Stromal cell of bone marrow (primary cell): Measurements from ENCODE around the gene LRPAP1.

Experiments used
- DNase-seq: peaks from one replicate; pipeline ENCODE4 v3.0.0-alpha.2; 2012; ENCODE audit warnings: low read depth

LRPAP1 gene

DNA sequence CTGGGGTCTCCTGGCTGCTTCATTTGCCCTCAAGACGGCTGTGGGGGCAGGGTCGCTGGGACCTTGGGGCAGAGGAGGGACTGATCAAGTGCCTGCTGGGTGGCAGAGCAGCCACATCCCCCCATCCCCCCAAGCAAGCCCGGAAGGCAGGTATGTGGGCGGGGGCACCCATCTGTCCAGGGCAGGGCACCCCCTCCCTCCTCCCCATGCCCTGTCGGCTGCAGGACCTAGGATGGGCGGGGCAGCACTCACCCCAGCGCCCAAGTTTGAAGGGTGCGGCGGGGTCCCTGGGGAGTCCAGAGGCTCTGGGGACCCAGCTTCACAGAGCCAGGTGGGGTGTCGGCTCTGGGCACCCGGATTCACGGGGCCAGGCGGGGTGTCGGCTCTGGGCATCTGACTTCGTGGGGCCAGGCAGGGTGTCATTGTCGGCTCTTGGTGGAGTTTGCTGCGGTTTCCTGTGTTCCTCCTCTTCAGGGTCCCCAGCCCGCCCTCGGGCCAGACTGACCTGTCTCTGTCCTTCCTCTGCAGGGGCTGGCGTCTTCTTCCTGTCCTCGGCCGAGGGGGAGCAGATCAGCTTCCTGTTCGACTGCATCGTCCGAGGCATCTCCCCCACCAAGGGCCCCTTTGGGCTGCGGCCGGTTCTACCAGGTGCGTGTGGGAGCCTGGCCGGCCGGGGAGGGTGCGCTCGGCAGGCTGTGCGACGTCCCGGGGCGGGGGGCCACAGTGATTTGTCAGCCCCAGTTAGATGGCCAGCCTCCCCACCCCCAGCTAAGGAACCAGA is 47.0 kb downstream of the LRPAP1 start:
- DNase-seq = no peak

DNA sequence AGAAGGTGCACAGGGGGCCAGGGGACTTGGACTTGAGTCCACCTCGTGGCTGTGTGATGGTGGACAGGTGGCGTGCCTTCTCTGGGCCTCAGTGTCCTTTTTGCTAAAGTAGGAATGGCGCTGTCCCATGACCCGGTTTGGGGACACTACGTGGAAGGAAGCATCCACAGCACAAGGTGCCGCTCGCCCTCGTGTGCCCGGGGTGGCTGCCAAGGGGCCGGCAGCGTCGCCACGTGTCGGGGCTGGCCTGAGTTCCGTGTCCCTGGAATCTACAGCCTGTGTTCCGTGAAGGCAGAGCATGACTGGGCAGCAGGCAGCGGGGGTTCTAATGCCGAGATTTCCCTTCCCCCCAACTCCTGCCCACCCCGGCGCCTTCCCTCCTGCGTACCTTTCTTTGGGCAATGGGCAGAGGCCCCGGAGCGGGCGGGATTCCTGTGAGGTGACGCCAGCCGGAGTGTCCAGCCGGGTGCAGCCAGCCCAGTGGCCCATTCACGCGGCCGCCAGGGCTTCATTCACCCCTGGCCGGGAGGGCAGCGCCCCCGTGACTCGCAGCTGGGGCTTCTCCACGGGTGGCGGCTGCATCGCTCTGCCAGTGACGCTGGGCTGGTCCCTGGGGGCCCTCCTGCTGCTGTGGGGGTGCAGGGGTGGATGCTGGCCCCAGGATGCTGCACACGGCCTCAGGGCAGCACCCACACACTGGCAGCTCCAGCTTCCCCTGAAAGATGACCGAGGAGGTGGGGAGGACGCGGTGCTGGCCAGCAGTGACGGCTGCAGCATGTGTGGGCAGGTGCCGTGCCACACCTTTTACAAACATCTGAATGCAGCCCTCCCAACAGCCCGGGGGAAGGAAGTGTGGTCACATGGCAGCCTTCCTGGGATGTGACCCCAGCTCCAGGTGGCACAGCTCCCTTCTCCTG is 47.9 kb downstream of the LRPAP1 start:
- DNase-seq = no peak

DNA sequence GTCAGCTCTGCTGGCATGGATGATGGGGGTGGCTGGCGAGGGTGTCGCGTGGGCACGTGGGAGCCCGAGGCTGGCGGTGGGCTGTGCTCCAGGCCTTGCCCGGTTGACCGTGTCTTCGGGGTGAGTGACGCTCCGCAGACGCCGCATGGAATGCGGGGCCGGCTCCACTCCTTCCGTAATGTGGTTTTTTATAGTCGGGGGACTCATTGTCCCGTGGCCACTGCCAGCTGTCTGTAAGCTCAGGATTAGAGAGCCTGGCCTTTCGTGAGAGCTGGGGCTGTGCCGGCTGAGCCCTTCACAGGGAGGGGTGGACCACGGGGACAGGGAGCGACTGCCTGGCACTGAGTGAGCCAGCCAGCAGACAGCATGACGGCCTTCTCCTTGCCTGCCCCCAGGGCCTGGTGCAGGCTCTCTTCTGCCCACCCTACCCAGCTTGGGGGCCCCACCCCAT is 48.7 kb downstream of the LRPAP1 start:
- peak; percentile 13 for DNase-seq

DNA sequence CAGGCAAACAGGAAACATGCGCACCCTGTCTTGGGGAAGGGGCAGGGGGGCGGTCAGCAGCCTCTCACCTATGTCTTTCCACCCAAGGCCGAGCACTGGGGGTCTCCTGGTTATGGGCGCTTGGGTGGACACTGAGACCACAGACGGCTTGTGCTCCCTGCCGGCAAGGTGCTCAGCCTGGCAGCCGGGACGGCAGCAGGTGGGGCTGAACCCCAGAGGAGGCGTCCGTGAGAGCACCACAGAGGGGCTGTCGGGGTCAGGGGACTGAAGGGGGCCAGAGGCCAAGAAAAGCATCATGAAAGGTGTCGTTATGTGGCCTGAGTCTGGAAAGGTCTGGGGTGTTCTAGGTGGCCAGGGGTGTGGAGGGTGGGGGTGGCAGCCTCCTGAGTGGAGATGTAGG is 49.5 kb downstream of the LRPAP1 start:
- no peak for DNase-seq

DNA sequence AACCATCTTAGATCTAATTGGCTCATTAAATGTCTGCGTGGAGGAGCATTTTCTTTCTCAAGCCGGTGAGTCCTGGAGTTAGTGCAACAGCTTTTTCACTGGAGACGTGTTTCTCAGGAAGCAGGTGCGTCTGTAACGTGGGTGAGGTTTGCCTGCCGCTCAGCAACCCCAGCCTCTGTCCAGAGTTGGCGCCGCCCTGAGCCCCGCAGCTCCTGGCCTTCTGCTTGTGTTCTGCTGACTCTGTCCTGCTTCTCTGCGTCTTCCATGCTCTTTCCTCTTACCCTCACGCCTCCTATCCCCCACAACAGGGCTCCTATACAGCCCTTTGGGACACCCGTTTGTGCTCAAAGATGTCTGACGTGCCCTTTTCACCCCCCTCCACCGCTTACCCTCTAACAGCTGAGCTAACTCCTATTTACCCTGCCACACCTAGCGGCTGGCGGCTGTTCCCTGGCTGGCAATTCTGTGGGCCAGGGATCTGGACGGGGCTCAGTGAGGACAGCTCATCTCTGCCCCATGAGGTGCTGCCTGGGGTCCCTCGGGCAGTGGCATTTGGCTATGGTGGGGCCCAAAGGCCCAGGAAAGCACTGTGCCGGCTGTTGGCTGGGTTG is 50.3 kb downstream of the LRPAP1 start:
- no peak for DNase-seq

DNA sequence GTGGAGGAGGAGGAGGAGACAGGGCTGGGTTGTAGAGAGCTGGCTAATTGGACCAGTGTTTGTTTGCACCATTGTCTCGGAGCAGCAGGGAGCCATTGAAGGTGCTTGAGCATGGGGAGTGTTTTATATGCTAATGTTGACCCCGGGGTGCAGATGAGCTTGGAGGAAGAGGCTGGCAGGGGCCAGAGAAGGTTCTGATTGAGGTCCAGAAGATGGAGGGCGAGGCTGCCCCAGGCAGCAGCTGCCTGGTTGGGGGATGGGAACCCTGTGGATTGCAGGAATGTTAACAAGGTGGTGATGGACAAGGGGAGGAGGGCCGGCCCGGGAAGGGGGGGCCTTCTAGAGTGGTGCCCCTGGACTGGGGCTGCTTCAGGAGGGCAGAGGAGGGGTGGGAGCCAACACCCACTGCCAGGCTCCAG is 51.1 kb downstream of the LRPAP1 start:
- no peak for DNase-seq

- DNase-seq = peak; percentile 42
Observed at GRCh38 chr4:3480528-3481112, 51.6 kb downstream of the LRPAP1 start.

- no peak for DNase-seq
Observed at GRCh38 chr4:3479358-3480101, 52.7 kb downstream of the LRPAP1 start.

DNA sequence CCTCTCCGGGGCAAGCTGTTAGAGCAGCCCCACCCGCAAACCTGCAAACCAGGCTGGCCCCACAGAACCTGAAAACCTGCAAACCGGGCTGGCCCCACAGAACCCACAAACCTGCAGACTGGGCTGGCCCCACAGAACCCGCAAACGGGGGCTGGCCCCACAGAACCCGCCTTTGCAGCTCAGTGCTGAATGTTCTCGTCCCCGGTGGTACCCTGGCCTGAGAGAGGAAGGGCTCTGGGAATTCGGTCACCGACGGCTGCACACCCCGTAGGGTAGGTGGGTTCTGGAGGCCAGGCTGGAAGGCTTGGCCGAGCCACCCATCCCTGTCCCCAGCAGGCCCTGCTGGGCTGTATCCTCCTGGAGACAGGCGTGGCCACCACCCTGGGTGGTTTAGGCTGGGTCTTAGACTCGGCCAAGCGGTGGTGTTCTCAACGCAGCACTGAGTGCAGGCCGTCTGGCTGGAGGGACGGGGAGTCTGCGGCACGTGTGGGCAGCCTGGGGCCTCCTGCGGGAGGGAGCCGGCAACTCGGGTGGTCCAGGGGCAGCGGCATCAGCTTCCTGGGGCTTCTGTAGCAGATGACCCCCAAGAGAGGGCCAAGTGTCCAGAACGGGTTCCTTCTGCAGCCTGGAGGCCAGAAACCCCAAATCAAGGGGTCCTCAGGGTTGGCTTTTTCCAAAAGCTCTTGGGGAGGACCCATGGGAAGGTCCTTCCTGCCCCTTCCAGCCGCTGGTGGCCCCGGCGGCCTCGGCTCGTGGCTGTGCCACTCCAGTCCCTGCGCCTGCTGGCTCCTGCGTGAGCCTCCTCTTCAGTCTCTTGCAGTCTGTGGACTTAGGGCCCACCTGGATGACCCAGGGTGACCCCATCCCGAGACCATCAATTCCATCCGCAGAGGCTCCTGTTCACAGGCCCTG is 53.5 kb downstream of the LRPAP1 start:
- no peak for DNase-seq

DNA sequence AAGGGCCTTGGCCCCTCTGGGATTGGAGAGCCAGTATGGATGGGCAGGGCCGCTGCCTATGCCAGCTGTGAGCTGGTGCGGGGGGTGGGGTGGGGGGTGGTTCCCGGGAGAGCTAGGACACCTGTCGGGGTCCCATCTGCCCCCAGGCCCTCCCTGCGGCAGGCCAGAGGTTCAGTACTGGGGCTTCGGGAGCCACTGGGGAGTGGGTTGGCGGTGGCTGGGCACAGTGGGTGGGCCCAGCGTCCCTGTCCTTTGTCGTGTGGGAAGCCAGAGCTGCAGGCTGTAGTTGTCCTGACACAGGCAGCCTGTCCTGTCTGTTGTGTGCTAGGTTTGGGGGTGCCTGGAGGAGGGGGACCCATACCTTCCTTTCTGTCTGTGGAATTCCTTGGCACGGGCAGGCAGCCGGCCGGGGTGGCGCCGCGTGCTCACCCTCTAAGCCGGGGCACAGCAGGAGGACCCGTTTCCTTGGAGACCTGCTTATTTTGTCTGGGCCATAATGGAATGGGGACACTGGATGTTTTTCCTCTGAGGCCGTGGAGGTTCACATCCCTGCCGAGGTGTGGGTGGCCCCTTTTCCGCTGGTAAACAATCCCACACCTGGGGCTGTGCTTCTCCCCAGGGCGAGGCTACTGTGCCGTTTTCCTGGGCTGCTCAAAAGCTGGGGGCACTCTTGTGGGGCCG is 54.3 kb downstream of the LRPAP1 start:
- DNase-seq = no peak

DNA sequence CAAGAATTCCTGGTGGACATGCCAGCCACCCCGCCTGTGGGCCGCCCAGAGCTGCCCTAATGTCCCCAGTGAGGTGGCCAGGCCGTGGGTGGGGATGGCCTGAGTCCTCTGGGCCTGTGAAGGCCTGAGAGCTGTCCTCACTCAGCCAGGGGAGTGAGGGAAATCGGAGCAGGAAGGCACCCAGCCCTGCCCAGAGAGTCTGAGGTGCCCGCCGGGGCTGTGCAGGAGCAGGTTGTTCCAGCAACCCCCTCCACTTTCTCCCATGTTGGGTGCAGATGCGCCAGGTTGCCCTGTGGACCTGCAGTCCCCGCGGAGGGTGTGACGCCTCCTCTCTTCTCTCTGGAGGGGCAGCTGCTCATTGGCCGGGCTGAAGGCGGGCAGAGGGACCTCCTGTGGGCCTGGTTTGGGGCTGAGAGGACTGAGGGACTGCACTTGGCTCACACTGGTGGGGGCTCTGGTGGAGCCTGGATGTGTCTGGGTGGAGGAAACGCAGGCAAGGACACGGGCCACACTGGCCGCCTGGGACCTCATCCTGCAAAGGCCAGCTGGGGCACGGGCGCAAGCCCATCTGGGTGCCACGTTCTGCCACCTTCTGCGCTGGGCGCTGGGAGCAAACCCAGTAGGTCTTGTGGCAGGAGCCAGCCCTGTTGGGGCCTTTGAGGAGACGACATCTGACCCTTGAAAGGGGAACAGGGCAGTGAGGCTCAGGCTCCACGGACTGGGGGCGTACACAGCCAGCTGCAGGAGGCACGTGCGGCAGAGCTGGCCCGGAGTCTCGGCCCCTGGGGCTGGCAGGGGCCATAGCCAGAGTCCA is 55.1 kb downstream of the LRPAP1 start:
- no peak for DNase-seq

GRCh38 chr4:3476341-3476747 is 55.9 kb downstream of the LRPAP1 start:
- DNase-seq = no peak

DNA sequence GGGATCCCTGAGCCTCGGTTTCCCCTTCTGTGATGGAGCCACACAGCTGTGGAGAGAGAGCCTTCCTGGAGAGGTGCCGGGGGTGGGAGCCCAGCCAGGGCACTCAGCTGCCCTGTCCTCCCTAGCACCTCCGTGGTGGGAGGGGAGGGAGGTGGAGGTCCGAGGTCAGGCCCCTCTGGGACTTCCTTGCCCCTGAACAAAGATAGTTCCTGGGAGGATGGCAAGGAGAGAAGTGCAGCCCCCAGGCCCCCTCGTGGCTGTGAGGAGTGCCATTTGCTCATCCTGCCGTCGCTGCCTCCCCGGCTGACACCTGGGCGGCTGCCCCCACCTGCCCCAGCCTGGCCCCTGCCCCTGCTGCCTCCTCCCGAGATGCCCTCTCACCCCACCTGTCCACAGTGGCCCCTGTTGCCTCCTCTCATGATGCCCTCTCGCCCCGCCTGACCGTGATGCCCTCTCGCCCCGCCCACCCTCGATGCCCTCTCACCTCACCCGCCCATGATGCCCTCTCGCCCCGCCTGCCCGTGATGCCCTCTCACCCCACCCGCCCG is 56.4 kb downstream of the LRPAP1 start:
- no peak for DNase-seq

DNA sequence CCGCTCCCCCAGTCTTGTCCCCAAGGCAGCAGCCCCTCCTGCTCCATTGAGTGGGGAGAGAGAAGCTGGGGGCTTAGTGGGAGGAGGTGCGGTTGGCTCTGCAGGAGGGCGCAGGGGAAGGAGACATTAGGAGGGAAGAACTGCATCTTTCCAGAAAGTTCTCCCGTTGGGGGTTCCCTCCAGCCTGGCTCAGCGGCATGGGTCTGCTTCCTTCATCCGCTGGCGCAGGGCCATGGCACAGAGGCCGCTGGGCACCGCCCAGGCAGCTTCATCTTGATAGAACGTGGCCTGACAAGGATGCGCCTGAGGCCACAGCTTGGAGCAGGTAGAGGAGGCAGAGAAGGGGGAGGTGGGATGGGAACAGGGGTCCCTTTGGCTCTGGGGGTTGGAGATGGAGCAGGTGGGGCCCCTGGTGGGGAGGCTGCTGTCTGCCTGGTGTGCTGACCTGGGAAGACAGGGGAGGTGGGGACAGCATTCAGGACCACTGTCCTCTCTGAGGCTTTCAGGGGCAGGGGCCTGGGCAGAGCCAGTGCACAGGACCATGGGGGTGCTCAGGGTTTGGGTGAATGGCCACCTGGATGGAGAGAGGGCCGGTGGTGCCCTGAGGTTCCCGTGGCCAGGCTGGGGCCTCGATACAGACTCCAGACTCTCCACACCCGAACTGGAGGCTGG is 57.0 kb downstream of the LRPAP1 start:
- DNase-seq = no peak

GRCh38 chr4:3473996-3474765 is 58.0 kb downstream of the LRPAP1 start:
- DNase-seq = no peak

GRCh38 chr4:3473181-3473950 is 58.9 kb downstream of the LRPAP1 start:
- DNase-seq = no peak
